Activated T-cell treated with anti-CD3 and anti-CD28 coated beads for 48 hours (primary cell): ENCODE results near the gene EIF5A.

ENCODE experiments used
- DNase-seq: peaks from one replicate; pipeline ENCODE4 v3.0.0-alpha.2; 2020; ENCODE audit warnings: low read depth

Gene EIF5A

DNA sequence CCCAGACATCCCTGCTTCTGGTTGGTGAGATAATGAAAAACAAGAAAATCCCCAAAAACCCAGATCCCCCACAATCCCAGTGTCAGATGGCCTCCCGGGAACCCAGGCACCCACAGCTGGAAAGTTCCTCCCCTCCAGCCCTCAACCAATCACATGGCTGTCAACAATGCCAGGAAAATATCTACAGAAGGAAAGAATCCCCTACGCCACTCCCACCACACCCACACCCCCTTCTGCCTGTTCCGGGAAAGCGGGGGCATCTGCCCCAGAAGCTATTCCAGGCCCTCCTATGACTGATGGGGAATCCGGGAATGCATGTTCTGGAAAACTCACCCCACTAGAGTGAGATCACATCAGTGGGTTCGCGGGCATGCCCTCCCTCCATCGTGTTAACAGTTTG, 49.3 kb downstream of the EIF5A start:
- DNase-seq: no peak

DNA sequence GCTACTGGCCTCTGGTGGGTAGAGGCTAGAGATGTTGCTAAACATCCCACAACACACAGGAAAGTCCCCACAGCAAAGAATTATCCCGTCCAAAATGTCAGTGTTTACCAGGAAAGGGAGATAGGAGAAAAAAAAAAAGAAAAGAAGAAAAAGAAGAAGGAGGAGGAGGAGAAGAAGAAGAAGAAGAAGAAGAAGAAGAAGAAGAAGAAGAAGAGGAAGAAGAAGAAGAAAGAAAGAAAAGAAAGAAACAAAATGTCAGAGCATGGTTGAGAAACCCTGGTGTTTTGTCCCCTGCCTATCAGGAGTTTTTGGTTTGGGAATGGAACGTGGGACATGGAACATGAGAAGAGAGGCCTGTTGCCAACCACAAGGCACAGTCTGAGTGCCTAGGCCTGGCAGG, 50.0 kb downstream of the EIF5A start:
- no peak for DNase-seq

GRCh38 chr17:7361906-7362305, 54.5 kb downstream of the EIF5A start:
- no peak for DNase-seq
